Measurements from ENCODE around the gene CYP2W1.

Gene CYP2W1

GRCh38 chr7:997404-998395 lies 14.7 kb downstream of the CYP2W1 start:
- CTCF ChIA-PET = interaction anchor here (0.8 to 7.4 kb wide), 2 partner anchors 13 to 177 kb away, joined by 4 to 106 read pairs; no protein-coding TSS in a partner anchor
- Histone ChIP-seq H3K9me3 (ENCODE audit: control insufficient read depth, insufficient read depth, low read depth, low read length) (no peaks in the 10 kb centered on the region), H3K36me3 (ENCODE audit: control insufficient read depth in 2 of 2, insufficient read depth in 1 of 2, low read length in 2 of 2) (peaks cover 0 to 11% of the 10 kb centered on the region in 2 experiments; a peak in 1 of 3 replicates), H3K27ac (ENCODE audit: extremely low read depth, low read depth, low read length) (no peak overlapping the region), H3K4me1 (ENCODE audit: control insufficient read depth, insufficient read depth, low read length) (no peaks in the 10 kb centered on the region; the same call in 1 of the 2 replicates), H3K4me3 (ENCODE audit: low read depth, low read length) (no peak overlapping the region)
- POLR2A ChIA-PET = interaction anchor here (0.9 to 1.0 kb wide), 2 partner anchors 23 to 158 kb away, joined by 3 to 4 read pairs; no protein-coding TSS in a partner anchor
- no peak for TF ChIP-seq ZBTB7A (tag by site-specific recombination; IDR thresholded peaks at IDR 0.05; ENCODE audit: low read depth)
- peak; percentile 77 for TF ChIP-seq KLF1 (tag by site-specific recombination; IDR thresholded peaks at IDR 0.05)
- TF ChIP-seq ZIC2 (tag by site-specific recombination; IDR thresholded peaks at IDR 0.05) = peak; percentile 53
- TF ChIP-seq INSM2 (tag by site-specific recombination; IDR thresholded peaks at IDR 0.05) = no peak
- peak; percentile 36 for TF ChIP-seq ZFHX2 (tag by site-specific recombination; conservative IDR thresholded peaks at IDR 0.05)
- TF ChIP-seq ZNF701 (tag by site-specific recombination; IDR thresholded peaks at IDR 0.05) = no peak
- TF ChIP-seq GLIS1 (tag by site-specific recombination; IDR thresholded peaks at IDR 0.05) = peak; percentile 84

GRCh38 chr7:999149-999879 lies 16.3 kb downstream of the CYP2W1 start:
- POLR2A ChIA-PET = interaction anchor here (1.0 kb wide), 1 partner anchor 25 kb away, joined by 4 read pairs; no protein-coding TSS in a partner anchor
- CTCF ChIA-PET = interaction anchor here (0.9 kb wide), 1 partner anchor 66 kb away, joined by 7 read pairs; no protein-coding TSS in a partner anchor
- H3K4me3 ChIP-seq (ENCODE audit: low read depth, low read length) = no peak overlapping the region

More at GRCh38 chr7:999149-999879, 16.3 kb downstream of the CYP2W1 start:
- TF ChIP-seq ZNF362 (tag by site-specific recombination; IDR thresholded peaks at IDR 0.05) (no peak), ZFHX2 (tag by site-specific recombination; conservative IDR thresholded peaks at IDR 0.05) (peak; percentile 27; the same call in 1 of the 2 replicates), ZNF341 (tag by site-specific recombination; IDR thresholded peaks at IDR 0.05; ENCODE audit: low read depth) (peak; percentile 85), ZBTB17 (tag by site-specific recombination; IDR thresholded peaks at IDR 0.05) (no peak), PRDM4 (tag by site-specific recombination; IDR thresholded peaks at IDR 0.05) (peak; percentile 86), EGR2 (tag by site-specific recombination; IDR thresholded peaks at IDR 0.05; ENCODE audit: low read depth) (peak; percentile 49; the same call in 1 of the 2 replicates), ZNF24 (tag by site-specific recombination; IDR thresholded peaks at IDR 0.05) (no peak), ZNF600 (tag by site-specific recombination; IDR thresholded peaks at IDR 0.05) (no peak)
- Histone ChIP-seq H3K4me1 (ENCODE audit: control insufficient read depth, insufficient read depth, low read length) (no peaks in the 10 kb centered on the region), H3K27ac (ENCODE audit: extremely low read depth, low read depth, low read length) (no peak overlapping the region), H3K36me3 (ENCODE audit: control insufficient read depth in 2 of 2, insufficient read depth in 1 of 2, low read length in 2 of 2) (peaks cover 0 to 11% of the 10 kb centered on the region in 2 experiments; a peak in 1 of 3 replicates), H3K9me3 (ENCODE audit: control insufficient read depth, insufficient read depth, low read depth, low read length) (no peaks in the 10 kb centered on the region)

Measured in HEK293 (cell line).